HG03378 (cell line): ENCODE measurements around the gene KCNK7.

ENCODE experiments used
- ATAC-seq: cut with Tn5 transposase; IDR thresholded peaks from one replicate; pipeline ENCODE4 v1.9.1; 2021; ENCODE audit warnings: mild to moderate bottlenecking, moderate library complexity; ENCODE audit not compliant: unreplicated experiment

The KCNK7 gene

DNA sequence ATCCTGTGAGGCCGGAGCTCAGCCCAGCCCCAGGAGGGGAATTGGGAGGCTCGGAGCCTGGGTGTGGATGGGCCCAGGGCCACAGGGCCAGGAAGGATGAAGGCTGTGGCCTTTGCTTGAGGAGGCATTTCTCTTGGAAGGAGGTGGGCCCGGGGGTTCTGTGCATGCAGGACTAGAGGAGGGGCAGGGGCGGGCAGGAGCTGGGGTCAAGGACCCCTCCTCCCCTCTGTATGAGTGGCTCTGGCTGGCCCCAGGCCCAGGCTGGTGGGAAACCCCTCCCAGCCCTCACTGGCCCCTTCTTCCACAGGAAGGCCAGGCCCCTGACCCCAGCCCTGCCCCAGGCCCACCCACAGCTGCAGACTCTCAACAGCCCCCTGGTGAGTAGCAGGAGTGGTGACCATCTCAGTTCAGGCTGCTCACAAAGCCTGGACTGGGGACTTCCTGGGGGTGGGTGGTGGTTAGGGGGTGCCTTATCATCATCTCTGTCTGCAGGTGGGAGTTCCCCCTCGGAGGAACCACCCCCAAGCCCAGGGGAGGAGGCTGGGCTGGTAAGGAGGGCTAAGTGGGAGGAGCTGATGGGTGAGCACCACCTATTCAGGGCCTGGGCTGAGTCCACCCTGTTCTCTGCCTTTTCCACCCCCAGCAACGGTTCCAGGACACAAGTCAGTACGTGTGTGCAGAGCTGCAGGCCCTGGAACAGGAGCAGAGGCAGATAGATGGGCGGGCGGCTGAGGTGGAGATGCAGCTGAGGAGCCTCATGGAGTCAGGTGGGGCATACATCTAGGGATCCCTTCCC is 6.0 kb downstream of the KCNK7 start:
- ATAC-seq, result no peak

- ATAC-seq, result peak; percentile 56
Observed at GRCh38 chr11:65588199-65589054, 7.2 kb downstream of the KCNK7 start.

GRCh38 chr11:65586676-65587075 is 8.9 kb downstream of the KCNK7 start:
- no peak for ATAC-seq

DNA sequence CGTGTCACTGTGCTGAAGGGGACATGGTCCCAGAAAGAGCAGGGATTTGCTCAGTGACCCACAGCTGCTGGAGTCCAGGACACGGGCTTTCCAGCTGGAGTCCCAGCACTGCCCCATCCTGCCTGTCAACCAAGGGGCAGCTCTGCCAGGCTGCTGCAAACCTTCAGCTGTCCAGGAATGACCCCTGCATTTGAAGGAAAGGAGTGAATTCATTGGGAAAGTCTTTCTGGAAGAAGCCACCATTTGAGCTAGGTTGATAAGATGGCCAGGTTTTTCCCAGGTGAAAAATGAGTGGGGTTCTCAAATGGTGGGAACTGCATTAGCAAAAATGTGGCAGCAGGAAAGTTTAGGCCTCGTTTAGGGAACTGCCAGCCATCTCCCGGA is 9.4 kb downstream of the KCNK7 start:
- ATAC-seq, result no peak

- ATAC-seq, result no peak
Observed at GRCh38 chr11:65585396-65586246, 10.0 kb downstream of the KCNK7 start.

- ATAC-seq, result no peak
Observed at GRCh38 chr11:65584723-65585171, 10.9 kb downstream of the KCNK7 start.

DNA sequence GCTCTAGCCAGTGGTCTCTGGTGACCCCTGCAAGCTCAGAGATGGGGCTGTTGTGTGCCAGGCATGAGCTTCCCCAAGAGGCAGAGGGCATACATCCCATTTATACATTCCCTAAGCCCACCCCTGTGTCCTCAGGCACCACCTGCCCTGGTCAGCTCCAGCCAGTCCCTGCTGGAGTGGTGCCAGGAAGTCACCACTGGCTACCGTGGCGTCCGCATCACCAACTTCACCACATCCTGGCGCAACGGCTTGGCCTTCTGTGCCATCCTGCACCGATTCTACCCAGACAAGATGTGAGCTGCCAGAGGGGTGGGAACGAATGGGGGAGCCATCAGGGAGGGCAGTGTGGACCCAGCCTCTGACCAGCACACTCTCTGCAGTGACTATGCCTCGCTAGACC is 11.5 kb downstream of the KCNK7 start:
- no peak for ATAC-seq

DNA sequence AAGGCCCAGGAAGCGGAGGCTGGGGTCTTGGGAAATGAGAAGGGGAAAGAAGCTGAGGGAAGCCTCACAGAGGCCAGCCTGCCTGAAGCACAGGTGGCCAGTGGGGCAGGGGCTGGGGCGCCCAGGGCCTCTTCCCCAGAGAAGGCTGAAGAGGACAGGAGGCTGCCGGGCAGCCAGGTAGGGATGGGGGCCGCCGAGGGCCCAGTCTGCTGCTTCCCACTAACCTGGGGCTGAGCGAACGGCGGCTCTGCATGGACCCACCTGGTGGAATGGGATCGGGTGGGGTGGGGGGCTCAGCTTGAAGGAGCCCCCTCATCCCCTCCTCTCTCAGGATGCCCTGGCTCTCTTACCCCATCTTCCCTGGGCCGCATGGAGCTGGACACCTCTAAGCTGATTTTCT is 12.0 kb downstream of the KCNK7 start:
- no peak for ATAC-seq

- no peak for ATAC-seq
Observed at GRCh38 chr11:65581928-65582327, 13.7 kb downstream of the KCNK7 start.

- ATAC-seq, result no peak
Observed at GRCh38 chr11:65580756-65581155, 14.8 kb downstream of the KCNK7 start.

DNA sequence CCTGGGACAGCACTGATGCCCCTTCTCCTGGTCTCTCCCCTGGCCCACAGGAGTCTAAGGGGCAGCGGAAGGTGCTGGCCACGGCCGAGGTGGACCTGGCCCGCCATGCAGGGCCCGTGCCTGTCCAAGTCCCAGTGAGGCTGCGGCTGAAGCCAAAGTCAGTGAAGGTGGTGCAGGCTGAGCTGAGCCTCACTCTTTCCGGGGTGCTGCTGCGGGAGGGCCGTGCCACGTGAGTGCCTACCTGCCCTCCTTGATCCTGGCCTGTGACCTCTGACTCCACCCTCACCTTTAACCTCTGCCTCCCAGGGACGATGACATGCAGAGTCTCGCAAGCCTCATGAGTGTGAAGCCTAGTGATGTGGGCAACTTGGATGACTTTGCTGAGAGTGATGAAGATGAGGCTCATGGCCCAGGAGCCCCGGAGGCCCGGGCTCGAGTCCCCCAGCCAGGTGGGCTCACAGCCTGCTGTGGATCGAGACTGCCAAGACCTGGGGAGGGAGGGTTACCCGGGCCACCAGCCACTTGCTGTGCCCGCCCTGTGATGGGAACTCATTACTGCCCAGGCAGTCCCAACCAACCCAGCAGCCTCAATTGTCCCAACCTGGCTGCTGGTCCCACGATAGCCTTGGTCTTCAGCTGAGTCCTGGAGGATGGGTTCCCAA is 15.4 kb downstream of the KCNK7 start:
- no peak for ATAC-seq

GRCh38 chr11:65579291-65579690 is 16.3 kb downstream of the KCNK7 start:
- ATAC-seq, result no peak

- no peak for ATAC-seq
Observed at GRCh38 chr11:65578667-65579066, 16.9 kb downstream of the KCNK7 start.

DNA sequence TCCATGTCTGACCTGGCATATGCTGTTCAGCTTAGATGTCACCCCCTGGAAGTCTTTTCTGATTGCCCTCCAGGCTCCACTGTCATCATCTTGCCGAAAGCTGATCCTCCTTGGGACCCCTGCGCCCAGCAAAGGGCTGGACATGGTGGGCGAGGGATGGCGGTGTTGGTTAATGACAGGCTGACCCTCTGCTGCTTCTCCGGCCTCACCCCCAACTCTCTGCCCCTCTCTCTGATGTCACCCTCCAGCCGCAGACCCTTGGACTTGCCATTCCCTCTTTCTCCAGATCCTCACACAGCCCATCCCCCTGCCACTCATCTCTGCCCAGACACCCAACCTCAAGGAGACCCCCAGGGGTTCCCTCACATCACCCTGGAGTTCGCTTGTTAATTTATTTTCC is 17.5 kb downstream of the KCNK7 start:
- ATAC-seq, result no peak

GRCh38 chr11:65577756-65578109 is 17.9 kb downstream of the KCNK7 start:
- ATAC-seq, result no peak

GRCh38 chr11:65576867-65577755 is 18.5 kb downstream of the KCNK7 start:
- no peak for ATAC-seq

DNA sequence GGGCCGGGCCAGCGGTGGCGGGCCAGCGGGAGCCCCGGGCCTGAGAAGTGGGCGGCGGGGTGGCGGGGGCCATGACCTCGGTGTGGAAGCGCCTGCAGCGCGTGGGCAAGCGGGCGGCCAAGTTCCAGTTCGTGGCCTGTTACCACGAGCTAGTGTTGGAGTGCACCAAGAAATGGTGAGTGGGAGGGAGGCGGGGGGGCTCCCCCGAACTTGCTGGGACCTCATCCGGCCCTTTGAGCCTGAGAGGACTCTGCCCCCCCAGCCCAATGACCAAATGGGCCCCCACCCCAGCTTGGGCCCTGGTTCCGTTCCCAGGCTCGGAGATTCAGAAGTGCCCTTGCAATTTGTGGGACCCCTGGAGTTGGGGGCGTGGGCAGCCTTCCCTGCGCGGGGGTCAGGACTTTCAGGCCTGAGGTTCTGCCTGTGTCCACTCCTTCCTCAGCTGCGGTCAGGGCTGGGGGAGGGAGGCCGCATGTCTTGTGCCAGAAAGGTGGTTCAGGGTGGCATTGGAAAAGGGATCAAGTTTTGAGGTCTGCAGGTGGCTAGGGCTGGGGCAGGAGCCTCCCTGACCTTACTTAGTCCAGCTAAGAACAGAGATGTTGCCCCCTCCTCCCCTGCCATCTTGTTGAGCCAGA is 19.3 kb downstream of the KCNK7 start:
- no peak for ATAC-seq

DNA sequence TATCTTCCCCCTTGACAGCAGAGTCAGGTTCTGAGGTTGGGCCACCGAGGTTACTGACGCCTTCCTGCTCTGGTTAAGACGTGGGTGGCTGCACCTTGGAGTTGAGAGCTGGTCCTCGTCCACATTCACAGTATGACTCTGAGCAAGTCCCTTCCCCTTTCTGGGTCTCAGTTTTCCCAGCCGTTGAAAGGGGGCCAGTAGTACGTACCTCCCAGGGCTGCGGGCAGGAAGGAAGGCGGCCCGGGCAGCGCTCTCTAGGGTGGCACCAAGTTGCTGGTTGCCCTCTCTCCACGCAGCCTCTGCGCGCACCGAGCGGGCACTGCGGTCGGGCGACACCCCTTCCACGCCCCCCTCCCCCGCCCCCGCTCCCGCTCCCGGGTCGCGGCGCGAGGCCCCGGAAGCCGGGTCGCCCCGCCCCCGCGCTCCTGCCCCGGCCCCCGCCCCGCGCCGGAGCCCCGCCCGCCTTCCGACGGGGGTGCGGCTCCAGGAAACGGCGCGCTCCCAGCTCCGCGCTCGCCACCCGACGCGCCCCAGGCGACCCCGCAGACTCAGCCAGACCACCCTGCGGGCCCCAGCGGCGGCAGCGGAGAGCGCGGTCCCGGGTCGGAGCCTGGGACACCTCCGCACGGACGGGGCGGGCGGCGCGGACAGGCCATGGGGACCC is 19.9 kb downstream of the KCNK7 start, which contains the start of gene EHBP1L1:
TSS of gene EHBP1L1 (plus strand) at position 486 of the 664 bp plus-strand sequence. CDS start 250 bp downstream, outside the sequence.
- no peak for ATAC-seq
